Neural progenitor cell (in vitro differentiated cells): ENCODE data around the gene ZMYND8. TPM values are rescaled to one million over a fixed set of nuclear protein-coding genes. Genes with fewer than 3 reads are reported as not detected.
"Not testable (repeated sequence)": the region's sequence is repeated elsewhere in the genome, so short reads cannot be mapped to it uniquely, and the experiment has no call there.

Experiments used
- DNase-seq: peaks from one replicate; pipeline ENCODE4 v3.0.0-alpha.2; 2016; ENCODE audit warnings: low spot score
- H2AFZ ChIP-seq: fragments of 200-600 bp; sonication (generic); replicated peaks from 2 replicates; pipeline ENCODE4 v1.6.1; 2016; ENCODE audit warnings: antibody characterized with exemption
- H3F3A ChIP-seq: fragments of 200-600 bp; sonication (generic); 2 replicates; pipeline ENCODE4 v1.6.1; 2016; ENCODE audit warnings: antibody characterized with exemption, low read depth
- H3K27ac ChIP-seq: fragments of 200-600 bp; sonication (generic); 2 replicates; pipeline ENCODE4 v1.5.1; 2016; ENCODE audit warnings: mild to moderate bottlenecking
- H3K27me3 ChIP-seq: fragments of 200-600 bp; sonication (generic); 2 replicates; pipeline ENCODE4 v1.6.1; 2016; ENCODE audit warnings: mild to moderate bottlenecking, moderate library complexity
- H3K36me3 ChIP-seq: fragments of 200-600 bp; sonication (generic); 2 replicates; pipeline ENCODE4 v1.5.1; 2016
- H3K4me1 ChIP-seq: fragments of 200-600 bp; sonication (generic); 2 replicates; pipeline ENCODE4 v1.6.1; 2016; ENCODE audit warnings: mixed run types
- H3K4me2 ChIP-seq: fragments of 200-600 bp; sonication (generic); 2 replicates; pipeline ENCODE4 v1.6.1; 2016
- H3K4me3 ChIP-seq: fragments of 200-600 bp; sonication (generic); 2 replicates; pipeline ENCODE4 v1.5.1; 2016
- H3K79me2 ChIP-seq: fragments of 200-600 bp; sonication (generic); 2 replicates; pipeline ENCODE4 v1.6.1; 2016; ENCODE audit warnings: low read depth
- H3K9ac ChIP-seq: fragments of 200-600 bp; sonication (generic); 2 replicates; pipeline ENCODE4 v1.6.1; 2016
- H3K9me3 ChIP-seq: fragments of 200-600 bp; sonication (generic); 2 replicates; pipeline ENCODE4 v1.5.1; 2016; ENCODE audit warnings: low read depth
- H4K20me1 ChIP-seq: fragments of 200-600 bp; sonication (generic); 2 replicates; pipeline ENCODE4 v1.6.1; 2016; ENCODE audit warnings: low read depth
- H3K27ac Mint-ChIP-seq: 3 replicates; pipeline ENCODE4 v1.8.0; 2021; ENCODE audit warnings: mixed read lengths
- H3K27me3 Mint-ChIP-seq: 2 replicates; pipeline ENCODE4 v1.8.0; 2022; ENCODE audit warnings: low read depth, mild to moderate bottlenecking, inconsistent platforms, moderate library complexity, mixed read lengths; ENCODE audit not compliant: insufficient read depth
- H3K36me3 Mint-ChIP-seq: 3 replicates; pipeline ENCODE4 v1.8.0; 2021; ENCODE audit warnings: mixed read lengths
- H3K4me1 Mint-ChIP-seq: 3 replicates; pipeline ENCODE4 v1.8.0; 2021; ENCODE audit warnings: mixed read lengths
- H3K4me3 Mint-ChIP-seq: 3 replicates; pipeline ENCODE4 v1.8.0; 2021; ENCODE audit warnings: mild to moderate bottlenecking, moderate library complexity, mixed read lengths
- H3K9me3 Mint-ChIP-seq: 3 replicates; pipeline ENCODE4 v1.8.0; 2020; ENCODE audit warnings: mixed read lengths
- EZH2 ChIP-seq: fragments of 200-600 bp; sonication (generic); IDR thresholded peaks from 2 replicates; pipeline ENCODE4 v1.6.1; 2017; ENCODE audit warnings: antibody characterized with exemption, mild to moderate bottlenecking, moderate library complexity
- EZH2phosphoT487 ChIP-seq: fragments of 200-600 bp; sonication (generic); IDR thresholded peaks from 2 replicates; pipeline ENCODE4 v1.6.1; 2017; ENCODE audit warnings: antibody characterized with exemption
- total RNA-seq: library from RNA; depleted of rRNA; stranded (reverse); fragments of >200 nt; gene quantifications from 2 replicates; pipeline ENCODE4 v1.2.3, GENCODE V29; 2015; ENCODE audit warnings: low replicate concordance
- TF ChIP-seq, protein P1 (sequence below): fragments of 200-600 bp; sonication (generic); IDR thresholded peaks from 2 replicates; pipeline ENCODE4 v1.5.1; 2017; ENCODE audit warnings: antibody characterized with exemption, mild to moderate bottlenecking

The ZMYND8 gene
- total RNA-seq, 1 donor from 2014 or later: 59.4 TPM

DNA sequence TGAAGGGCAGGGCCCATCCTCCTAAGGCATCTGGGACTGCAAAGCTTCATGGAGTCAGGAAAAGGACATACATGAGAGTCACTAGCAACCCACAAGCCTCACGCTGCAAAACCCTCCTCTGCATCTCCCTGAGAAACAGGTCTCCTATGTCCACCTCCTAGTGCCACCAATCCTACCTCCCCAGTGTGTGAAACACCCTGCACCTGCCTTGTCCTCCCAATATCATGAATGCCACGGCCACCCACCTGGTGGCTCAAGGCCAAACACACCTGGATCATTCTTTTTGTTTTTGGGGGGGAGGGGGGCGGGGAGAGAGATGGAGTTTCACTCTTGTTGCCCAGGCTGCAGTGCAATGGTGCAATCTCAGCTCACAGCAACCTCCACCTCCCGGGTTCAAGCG, 90.5 kb downstream of the ZMYND8 start:
- TF ChIP-seq EZH2phosphoT487 (no peak), EZH2 (no peak)
- TF ChIP-seq, protein P1, sequence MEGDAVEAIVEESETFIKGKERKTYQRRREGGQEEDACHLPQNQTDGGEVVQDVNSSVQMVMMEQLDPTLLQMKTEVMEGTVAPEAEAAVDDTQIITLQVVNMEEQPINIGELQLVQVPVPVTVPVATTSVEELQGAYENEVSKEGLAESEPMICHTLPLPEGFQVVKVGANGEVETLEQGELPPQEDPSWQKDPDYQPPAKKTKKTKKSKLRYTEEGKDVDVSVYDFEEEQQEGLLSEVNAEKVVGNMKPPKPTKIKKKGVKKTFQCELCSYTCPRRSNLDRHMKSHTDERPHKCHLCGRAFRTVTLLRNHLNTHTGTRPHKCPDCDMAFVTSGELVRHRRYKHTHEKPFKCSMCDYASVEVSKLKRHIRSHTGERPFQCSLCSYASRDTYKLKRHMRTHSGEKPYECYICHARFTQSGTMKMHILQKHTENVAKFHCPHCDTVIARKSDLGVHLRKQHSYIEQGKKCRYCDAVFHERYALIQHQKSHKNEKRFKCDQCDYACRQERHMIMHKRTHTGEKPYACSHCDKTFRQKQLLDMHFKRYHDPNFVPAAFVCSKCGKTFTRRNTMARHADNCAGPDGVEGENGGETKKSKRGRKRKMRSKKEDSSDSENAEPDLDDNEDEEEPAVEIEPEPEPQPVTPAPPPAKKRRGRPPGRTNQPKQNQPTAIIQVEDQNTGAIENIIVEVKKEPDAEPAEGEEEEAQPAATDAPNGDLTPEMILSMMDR: no peak
- Histone ChIP-seq H3K9me3 (no peaks in the 10 kb centered on the region), H3K79me2 (peaks cover 97% of the 10 kb centered on the region), H3K4me1 (peaks cover 4% of the 10 kb centered on the region), H2AFZ (no peak overlapping the region), H4K20me1 (peaks cover 45% of the 10 kb centered on the region), H3K27ac (no peak overlapping the region), H3K36me3 (peaks cover 3% of the 10 kb centered on the region), H3K4me2 (no peak overlapping the region), H3K9ac (no peak overlapping the region), H3K4me3 (no peak overlapping the region), H3K27me3 (no peaks in the 10 kb centered on the region), H3F3A (peaks cover 8% of the 10 kb centered on the region)
- H3K36me3 Mint-ChIP-seq: peaks cover 40% of the 10 kb centered on the region
- no peak overlapping the region for H3K4me3 Mint-ChIP-seq
- no peaks in the 10 kb centered on the region for H3K4me1 Mint-ChIP-seq
- DNase-seq: no peak
- no peaks in the 10 kb centered on the region for H3K9me3 Mint-ChIP-seq
- H3K27ac Mint-ChIP-seq: peak overlapping the region; percentile 65
- no peaks in the 10 kb centered on the region for H3K27me3 Mint-ChIP-seq

DNA sequence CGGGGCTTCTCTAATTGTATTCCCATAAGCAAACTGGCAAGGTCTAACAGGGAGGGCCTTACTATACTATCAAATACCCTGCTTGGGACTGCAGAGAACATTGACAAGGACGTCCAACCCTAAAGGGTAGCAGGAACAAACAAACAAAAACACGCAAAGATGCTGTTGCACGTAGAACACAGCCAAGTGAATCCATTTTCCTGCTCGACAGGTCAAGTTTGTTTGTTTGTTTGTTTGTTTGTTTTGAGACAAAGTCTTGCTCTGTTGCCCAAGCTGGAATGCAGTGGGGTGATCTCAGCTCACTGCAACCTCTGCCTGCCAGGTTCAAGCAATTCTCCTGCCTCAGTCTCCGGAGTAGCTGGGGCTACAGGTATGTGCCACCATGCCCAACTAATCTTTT, 91.3 kb downstream of the ZMYND8 start:
- H3K4me1 ChIP-seq: peaks cover 4% of the 10 kb centered on the region
- no peaks in the 10 kb centered on the region for H3K27me3 ChIP-seq
- H3K79me2 ChIP-seq: peaks cover 97% of the 10 kb centered on the region
- no peaks in the 10 kb centered on the region for H3K9me3 ChIP-seq
- H3K9ac ChIP-seq: no peak overlapping the region
- H4K20me1 ChIP-seq: peaks cover 45% of the 10 kb centered on the region
- no peak overlapping the region for H3K4me3 ChIP-seq
- H3K36me3 ChIP-seq: peaks cover 7% of the 10 kb centered on the region
- no peak overlapping the region for H3K4me3 Mint-ChIP-seq
- no peaks in the 10 kb centered on the region for H3K9me3 Mint-ChIP-seq
- H2AFZ ChIP-seq: no peak overlapping the region
- no peaks in the 10 kb centered on the region for H3K4me1 Mint-ChIP-seq
- H3F3A ChIP-seq: peaks cover 8% of the 10 kb centered on the region
- DNase-seq: no peak
- H3K27me3 Mint-ChIP-seq: peaks cover 2% of the 10 kb centered on the region
- TF ChIP-seq, protein P1: no peak
- TF ChIP-seq EZH2 (no peak), EZH2phosphoT487 (no peak)
- no peak overlapping the region for H3K4me2 ChIP-seq
- no peak overlapping the region for H3K27ac Mint-ChIP-seq
- peaks cover 47% of the 10 kb centered on the region for H3K36me3 Mint-ChIP-seq
- no peak overlapping the region for H3K27ac ChIP-seq

DNA sequence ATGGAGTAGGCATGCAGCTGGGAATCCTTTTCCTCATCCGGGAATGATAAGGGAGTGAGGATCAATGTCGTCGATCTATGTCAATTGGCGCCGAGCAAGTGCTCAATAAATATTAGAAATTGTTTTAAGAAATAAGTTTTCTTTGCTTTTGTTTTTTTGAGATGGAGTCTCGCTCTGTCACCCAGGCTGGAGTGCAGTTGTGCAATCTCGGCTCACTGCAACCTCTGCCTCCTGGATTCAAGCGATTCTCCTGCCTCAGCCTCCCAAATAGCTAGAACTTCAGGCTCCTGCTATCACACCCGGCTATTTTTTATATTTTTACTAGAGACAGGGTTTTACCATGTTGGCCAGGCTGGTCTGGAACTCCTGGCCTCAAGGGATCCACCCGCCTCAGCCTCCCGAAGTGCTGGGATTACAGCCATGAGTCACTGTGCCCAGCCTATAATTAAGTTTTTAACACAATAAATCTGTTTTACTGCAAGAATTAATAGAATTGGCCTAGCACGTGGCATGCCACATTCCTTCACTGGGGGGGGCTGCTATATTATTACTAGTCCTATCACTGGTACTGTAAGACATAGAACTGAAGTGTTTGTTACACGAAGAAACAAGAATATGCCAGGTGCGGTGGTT, 92.2 kb downstream of the ZMYND8 start:
- peaks cover 53% of the 10 kb centered on the region for H3K36me3 Mint-ChIP-seq
- H3K27ac Mint-ChIP-seq: not testable (repeated sequence)

DNA sequence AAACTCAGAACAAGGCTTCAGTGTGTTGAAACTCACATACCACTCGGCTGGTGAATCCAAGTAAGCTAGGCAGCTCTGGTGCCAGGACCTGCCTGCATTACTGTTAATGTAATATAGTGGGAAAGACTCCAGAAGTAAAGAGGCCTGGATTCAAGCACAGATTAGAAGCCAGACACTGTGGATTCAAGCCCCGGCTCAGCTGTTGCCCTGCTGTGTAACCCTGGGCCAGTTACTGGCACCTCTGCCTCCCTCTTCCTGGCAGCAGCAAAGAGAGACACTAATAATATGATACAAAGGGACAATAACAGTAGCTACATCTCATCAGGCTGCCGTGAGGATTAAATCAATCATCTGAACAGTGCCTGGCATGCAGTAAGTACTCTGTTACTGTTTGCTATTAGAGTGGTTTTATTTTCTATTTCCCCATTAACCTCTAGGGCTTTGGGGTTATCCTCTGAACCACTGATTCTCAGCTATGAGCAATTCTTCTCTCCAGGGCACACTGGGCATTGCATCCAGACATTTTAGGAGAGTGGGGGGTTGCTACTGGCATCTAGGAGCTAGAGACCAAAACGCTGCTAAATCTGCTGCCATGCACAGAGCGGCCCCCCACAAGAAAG, 92.9 kb downstream of the ZMYND8 start:
- H4K20me1 ChIP-seq: peaks cover 47% of the 10 kb centered on the region
- no peak for TF ChIP-seq EZH2phosphoT487
- TF ChIP-seq, protein P1: no peak
- TF ChIP-seq EZH2: no peak
- no peak overlapping the region for H3K27ac Mint-ChIP-seq
- H2AFZ ChIP-seq: no peak overlapping the region
- H3K4me2 ChIP-seq: no peak overlapping the region
- H3K27me3 Mint-ChIP-seq: peaks cover 2% of the 10 kb centered on the region
- DNase-seq: no peak
- peaks cover 12% of the 10 kb centered on the region for H3F3A ChIP-seq
- peaks cover 56% of the 10 kb centered on the region for H3K36me3 Mint-ChIP-seq
- H3K4me3 Mint-ChIP-seq: no peak overlapping the region
- H3K4me1 ChIP-seq: peaks cover 4% of the 10 kb centered on the region
- no peak overlapping the region for H3K4me3 ChIP-seq
- H3K9me3 ChIP-seq: no peaks in the 10 kb centered on the region
- peaks cover 10% of the 10 kb centered on the region for H3K4me1 Mint-ChIP-seq
- peak overlapping the region; percentile 49 for H3K27ac ChIP-seq
- peaks cover 97% of the 10 kb centered on the region for H3K79me2 ChIP-seq
- H3K9ac ChIP-seq: no peak overlapping the region
- H3K9me3 Mint-ChIP-seq: no peaks in the 10 kb centered on the region
- H3K27me3 ChIP-seq: no peaks in the 10 kb centered on the region
- peaks cover 7% of the 10 kb centered on the region for H3K36me3 ChIP-seq

More for the DNA sequence above, 92.2 kb downstream of the ZMYND8 start:
- H3K36me3 ChIP-seq, H3K9me3 ChIP-seq, DNase-seq, H3K4me1 ChIP-seq, H2AFZ ChIP-seq, H3K27me3 Mint-ChIP-seq, H3K27me3 ChIP-seq, H3K4me1 Mint-ChIP-seq, H3K27ac ChIP-seq, H3K9me3 Mint-ChIP-seq, H3K4me3 Mint-ChIP-seq, H3K4me2 ChIP-seq, H3K9ac ChIP-seq, H3K4me3 ChIP-seq: not testable (repeated sequence)
- H3K79me2 ChIP-seq: peaks cover 97% of the 10 kb centered on the region
- H4K20me1 ChIP-seq: peaks cover 43% of the 10 kb centered on the region
- peaks cover 12% of the 10 kb centered on the region for H3F3A ChIP-seq
